ENCODE data around the gene QKI. TPM values are rescaled to one million over a fixed set of nuclear protein-coding genes. Genes with fewer than 3 reads are reported as not detected.

The QKI gene
- total and polyA plus RNA-seq, 2 of the 8 experiments (the other 6 are each of a cell fraction or from before 2014, with no cell fraction given) = 181 to 183 TPM

DNA sequence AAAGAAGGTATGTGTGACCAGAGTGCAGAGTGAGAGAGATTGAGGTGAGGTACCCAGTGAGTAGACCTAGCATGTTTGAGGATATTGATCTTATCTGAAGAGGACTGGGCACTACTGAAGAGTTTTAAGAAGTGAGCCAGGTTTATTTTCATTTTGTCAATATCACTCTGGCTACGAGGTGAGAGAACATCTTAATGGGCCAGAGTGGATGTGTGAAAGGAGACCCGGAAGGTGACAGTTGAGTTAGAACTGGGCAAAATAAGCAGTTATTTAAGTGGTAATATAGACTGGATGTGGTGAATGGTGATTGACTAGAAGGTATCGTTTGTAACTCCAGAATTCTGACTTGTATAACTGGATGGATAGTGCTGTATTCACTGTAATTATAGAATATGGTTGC lies 134.1 kb downstream of the QKI start:
- DNase-seq (ENCODE audit: low read depth in 1 of 2, low spot score in 2 of 2) (no peak), FAIRE-seq (no peak)
- Histone ChIP-seq H2BK15ac (ENCODE audit: low read length) (no peak overlapping the region), H3K79me1 (ENCODE audit: low read depth, low read length) (no peaks in the 10 kb centered on the region; the same call in 1 of the 2 replicates), H3K9ac (replicated peaks in 1 of 4; ENCODE audit: extremely low read depth in 1 of 4, low read depth in 3 of 4, low read length in 3 of 4) (no peak overlapping the region), H3K18ac (ENCODE audit: extremely low read depth, low read length) (no peak overlapping the region), H3K9me3 (ENCODE audit: insufficient read depth in 2 of 2, low read depth in 1 of 2, low read length in 1 of 2) (no peaks in the 10 kb centered on the region), H3K4me3 (ENCODE audit: extremely low read depth in 1 of 4, insufficient read depth in 2 of 4, low read depth in 3 of 4, low read length in 4 of 4) (no peak overlapping the region), H3K4me2 (ENCODE audit: insufficient read depth in 1 of 2, low read depth in 2 of 2, low read length in 2 of 2) (no peak overlapping the region), H2BK20ac (ENCODE audit: low read length) (no peak overlapping the region), H3K4me1 (replicated peaks in 1 of 4; ENCODE audit: control insufficient read depth in 3 of 4, insufficient read depth in 4 of 4, low read length in 3 of 4) (peaks cover 1 to 12% (median 6%) of the 10 kb centered on the region in 4 experiments; a peak in 3 of 7 replicates), H2BK12ac (ENCODE audit: low read depth, low read length) (no peak overlapping the region), H3K36me3 (ENCODE audit: control insufficient read depth in 2 of 4, insufficient read depth in 4 of 4, low read length in 3 of 4) (peaks cover 0 to 3% (median 1%) of the 10 kb centered on the region in 4 experiments; a peak in 2 of 8 replicates), H4K5ac (ENCODE audit: insufficient read length, low read depth, low read length) (no peak overlapping the region), H3K14ac (ENCODE audit: insufficient read length) (no peak overlapping the region), H3K27me3 (replicated peaks in 1 of 4; ENCODE audit: control insufficient read depth in 3 of 4, extremely low read depth in 1 of 4, insufficient read depth in 3 of 4, low read length in 3 of 4) (no peaks in the 10 kb centered on the region), H3K56ac (replicated peaks; ENCODE audit: insufficient read length, low read depth, low read length) (no peak overlapping the region), H2BK120ac (replicated peaks; ENCODE audit: low read depth, low read length) (no peak overlapping the region), H3K27ac (ENCODE audit: low read depth, low read length) (no peak overlapping the region), H3K79me2 (ENCODE audit: control insufficient read depth in 1 of 2, insufficient read depth in 2 of 2, low read length in 2 of 2) (peaks cover 0 to 84% of the 10 kb centered on the region in 2 experiments; a peak in 3 of 4 replicates), H4K8ac (ENCODE audit: extremely low read depth, insufficient read depth, low read length) (no peak overlapping the region), H2AFZ (ENCODE audit: low read length) (no peak overlapping the region), H2BK5ac (ENCODE audit: low read depth, low read length) (no peak overlapping the region), H4K20me1 (replicated peaks in 1 of 2; ENCODE audit: control insufficient read depth in 1 of 2, insufficient read depth in 2 of 2, low read length in 2 of 2) (peaks cover 0 to 2% of the 10 kb centered on the region in 2 experiments), H3K23ac (ENCODE audit: insufficient read length) (no peak overlapping the region), H3K23me2 (ENCODE audit: low read depth, low read length) (no peaks in the 10 kb centered on the region), H3K4ac (replicated peaks; ENCODE audit: insufficient read length, low read depth, low read length) (no peak overlapping the region), H2AK5ac (ENCODE audit: low read depth, low read length) (no peak overlapping the region), H4K91ac (replicated peaks; ENCODE audit: insufficient read length, low read length) (no peak overlapping the region)
- ChIA-PET CTCF (ENCODE audit: partially characterized antibody) (no interaction called here), POLR2A (ENCODE audit: partially characterized antibody) (no interaction called here)
- 87% methylated on average over 3 of the region's 3 CpGs; no CpG with 5 or more reads in 1 of the 2 experiments for WGBS, 2 experiments (ENCODE audit: extremely low coverage in 1 of 2, insufficient coverage in 1 of 2, insufficient read length in 1 of 2, insufficient replicate concordance in 2 of 2, low coverage in 1 of 2, low lambda C conversion rate in 2 of 2, missing lambda C conversion rate in 1 of 2)
- TF ChIP-seq, protein P1, sequence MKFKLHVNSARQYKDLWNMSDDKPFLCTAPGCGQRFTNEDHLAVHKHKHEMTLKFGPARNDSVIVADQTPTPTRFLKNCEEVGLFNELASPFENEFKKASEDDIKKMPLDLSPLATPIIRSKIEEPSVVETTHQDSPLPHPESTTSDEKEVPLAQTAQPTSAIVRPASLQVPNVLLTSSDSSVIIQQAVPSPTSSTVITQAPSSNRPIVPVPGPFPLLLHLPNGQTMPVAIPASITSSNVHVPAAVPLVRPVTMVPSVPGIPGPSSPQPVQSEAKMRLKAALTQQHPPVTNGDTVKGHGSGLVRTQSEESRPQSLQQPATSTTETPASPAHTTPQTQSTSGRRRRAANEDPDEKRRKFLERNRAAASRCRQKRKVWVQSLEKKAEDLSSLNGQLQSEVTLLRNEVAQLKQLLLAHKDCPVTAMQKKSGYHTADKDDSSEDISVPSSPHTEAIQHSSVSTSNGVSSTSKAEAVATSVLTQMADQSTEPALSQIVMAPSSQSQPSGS (IDR thresholded peaks at IDR 0.05; ENCODE audit: low read length) = no peak
- TF ChIP-seq CREB1 (IDR thresholded peaks at IDR 0.05) (no peak), SIX5 (IDR thresholded peaks at IDR 0.05; ENCODE audit: low read depth, low read length) (no peak), EP300 (IDR thresholded peaks at IDR 0.05; ENCODE audit: borderline replicate concordance in 1 of 2, low read depth in 2 of 2, low read length in 2 of 2) (no peak), SP2 (IDR thresholded peaks at IDR 0.05; ENCODE audit: low read length) (no peak), GTF2F1 (IDR thresholded peaks at IDR 0.05; ENCODE audit: borderline replicate concordance, low read depth, low read length) (no peak), BACH1 (IDR thresholded peaks at IDR 0.05; ENCODE audit: low read length) (no peak), SRF (IDR thresholded peaks at IDR 0.05; ENCODE audit: low read depth, low read length) (no peak), POLR2A (IDR thresholded peaks at IDR 0.05; ENCODE audit: control extremely low read depth in 1 of 2, low read depth in 2 of 2, low read length in 2 of 2) (no peak), TCF12 (IDR thresholded peaks at IDR 0.05; ENCODE audit: low read depth, low read length) (no peak), TAF7 (optimal IDR thresholded peaks at IDR 0.05; ENCODE audit: borderline replicate concordance, low read depth, low read length) (no peak), CHD2 (IDR thresholded peaks at IDR 0.05; ENCODE audit: low read length) (no peak), YY1 (IDR thresholded peaks at IDR 0.05; ENCODE audit: low read depth, low read length) (no peak), NRF1 (IDR thresholded peaks at IDR 0.05; ENCODE audit: low read depth, low read length) (no peak)
